Measurements from ENCODE around the gene TWF2. TPM values are rescaled to one million over a fixed set of nuclear protein-coding genes. Genes with fewer than 3 reads are reported as not detected.

Gene TWF2
- total and polyA plus RNA-seq, 2 of the 13 experiments (the other 11 are each of a cell fraction or from before 2014, with no cell fraction given): 45.5 to 108 TPM

DNA sequence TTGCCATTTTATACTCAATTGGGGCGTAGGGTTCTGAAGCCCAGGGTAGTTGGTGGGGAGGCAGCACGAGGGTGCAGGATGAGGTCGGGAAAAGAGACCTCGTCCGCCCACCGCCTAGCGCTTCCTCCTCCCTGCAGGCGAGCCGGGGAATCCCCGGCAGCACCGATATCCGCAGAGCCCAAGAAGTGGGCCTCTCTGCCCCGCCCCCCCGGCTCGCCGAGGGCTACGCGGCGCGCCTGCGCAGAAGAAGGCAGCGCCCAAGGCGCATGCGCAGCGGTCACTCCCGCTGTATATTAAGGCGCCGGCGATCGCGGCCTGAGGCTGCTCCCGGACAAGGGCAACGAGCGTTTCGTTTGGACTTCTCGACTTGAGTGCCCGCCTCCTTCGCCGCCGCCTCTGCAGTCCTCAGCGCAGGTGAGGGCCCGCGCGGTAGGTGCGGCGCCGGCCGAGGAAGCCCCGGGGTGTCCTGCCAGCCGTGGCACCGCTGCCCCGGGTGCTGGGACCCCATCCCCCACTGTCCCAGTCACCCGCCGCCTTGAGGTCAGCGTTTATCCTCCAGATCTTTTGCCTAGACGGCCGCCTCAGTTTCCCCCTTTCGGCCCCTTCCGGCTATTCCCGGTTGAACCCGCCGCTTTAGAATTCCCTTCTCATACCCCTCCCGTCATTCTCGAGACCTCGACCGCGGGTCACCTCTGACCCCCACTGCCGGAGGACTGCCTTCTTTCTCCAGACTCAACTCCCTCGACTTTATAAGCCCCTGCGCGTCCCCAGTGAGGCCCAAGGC is 40.9 kb downstream of the TWF2 start, which contains the start of gene ALAS1 (continued):
- TF ChIP-seq, protein P1, sequence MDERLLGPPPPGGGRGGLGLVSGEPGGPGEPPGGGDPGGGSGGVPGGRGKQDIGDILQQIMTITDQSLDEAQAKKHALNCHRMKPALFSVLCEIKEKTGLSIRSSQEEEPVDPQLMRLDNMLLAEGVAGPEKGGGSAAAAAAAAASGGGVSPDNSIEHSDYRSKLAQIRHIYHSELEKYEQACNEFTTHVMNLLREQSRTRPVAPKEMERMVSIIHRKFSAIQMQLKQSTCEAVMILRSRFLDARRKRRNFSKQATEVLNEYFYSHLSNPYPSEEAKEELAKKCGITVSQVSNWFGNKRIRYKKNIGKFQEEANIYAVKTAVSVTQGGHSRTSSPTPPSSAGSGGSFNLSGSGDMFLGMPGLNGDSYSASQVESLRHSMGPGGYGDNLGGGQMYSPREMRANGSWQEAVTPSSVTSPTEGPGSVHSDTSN (CRISPR knock-in tag; IDR thresholded peaks at IDR 0.05): no peak
- TF ChIP-seq SRY (CRISPR knock-in tag; IDR thresholded peaks at IDR 0.05) (peak; percentile 87), MIER3 (CRISPR knock-in tag; IDR thresholded peaks at IDR 0.05; ENCODE audit: borderline replicate concordance) (peak; percentile 60; the same call in 1 of the 2 replicates), POLR2A (IDR thresholded peaks at IDR 0.05; ENCODE audit: insufficient read depth in 1 of 2, low read depth in 2 of 2, low read length in 2 of 2) (peak; percentile 87 to 98), NFE2 (CRISPR knock-in tag; IDR thresholded peaks at IDR 0.05) (no peak), SALL1 (CRISPR knock-in tag; IDR thresholded peaks at IDR 0.05) (peak; percentile 47), MXD4 (CRISPR knock-in tag; IDR thresholded peaks at IDR 0.05) (no peak; the same call in 1 of the 2 replicates), MTF2 (CRISPR knock-in tag; IDR thresholded peaks at IDR 0.05; ENCODE audit: borderline replicate concordance) (no peak), SIX1 (CRISPR knock-in tag; IDR thresholded peaks at IDR 0.05; ENCODE audit: borderline replicate concordance) (no peak), YEATS4 (CRISPR knock-in tag; IDR thresholded peaks at IDR 0.05; ENCODE audit: borderline replicate concordance) (peak; percentile 64; the same call in 1 of the 2 replicates), ZNF367 (CRISPR knock-in tag; IDR thresholded peaks at IDR 0.05; ENCODE audit: borderline replicate concordance) (no peak), SCMH1 (CRISPR knock-in tag; IDR thresholded peaks at IDR 0.05; ENCODE audit: borderline replicate concordance) (no peak), MZF1 (CRISPR knock-in tag; IDR thresholded peaks at IDR 0.05; ENCODE audit: borderline replicate concordance) (no peak), ZBTB20 (CRISPR knock-in tag; IDR thresholded peaks at IDR 0.05; ENCODE audit: borderline replicate concordance, low read depth) (peak; percentile 54; the same call in 1 of the 2 replicates), IKZF4 (CRISPR knock-in tag; IDR thresholded peaks at IDR 0.05; ENCODE audit: borderline replicate concordance, low read depth, not compliant biosample characterization) (peak; percentile 21)
- TF ChIP-seq, protein P2, sequence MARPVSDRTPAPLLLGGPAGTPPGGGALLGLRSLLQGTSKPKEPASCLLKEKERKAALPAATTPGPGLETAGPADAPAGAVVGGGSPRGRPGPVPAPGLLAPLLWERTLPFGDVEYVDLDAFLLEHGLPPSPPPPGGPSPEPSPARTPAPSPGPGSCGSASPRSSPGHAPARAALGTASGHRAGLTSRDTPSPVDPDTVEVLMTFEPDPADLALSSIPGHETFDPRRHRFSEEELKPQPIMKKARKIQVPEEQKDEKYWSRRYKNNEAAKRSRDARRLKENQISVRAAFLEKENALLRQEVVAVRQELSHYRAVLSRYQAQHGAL (CRISPR knock-in tag; IDR thresholded peaks at IDR 0.05; ENCODE audit: not compliant biosample characterization): no peak
- TF ChIP-seq, protein P3, sequence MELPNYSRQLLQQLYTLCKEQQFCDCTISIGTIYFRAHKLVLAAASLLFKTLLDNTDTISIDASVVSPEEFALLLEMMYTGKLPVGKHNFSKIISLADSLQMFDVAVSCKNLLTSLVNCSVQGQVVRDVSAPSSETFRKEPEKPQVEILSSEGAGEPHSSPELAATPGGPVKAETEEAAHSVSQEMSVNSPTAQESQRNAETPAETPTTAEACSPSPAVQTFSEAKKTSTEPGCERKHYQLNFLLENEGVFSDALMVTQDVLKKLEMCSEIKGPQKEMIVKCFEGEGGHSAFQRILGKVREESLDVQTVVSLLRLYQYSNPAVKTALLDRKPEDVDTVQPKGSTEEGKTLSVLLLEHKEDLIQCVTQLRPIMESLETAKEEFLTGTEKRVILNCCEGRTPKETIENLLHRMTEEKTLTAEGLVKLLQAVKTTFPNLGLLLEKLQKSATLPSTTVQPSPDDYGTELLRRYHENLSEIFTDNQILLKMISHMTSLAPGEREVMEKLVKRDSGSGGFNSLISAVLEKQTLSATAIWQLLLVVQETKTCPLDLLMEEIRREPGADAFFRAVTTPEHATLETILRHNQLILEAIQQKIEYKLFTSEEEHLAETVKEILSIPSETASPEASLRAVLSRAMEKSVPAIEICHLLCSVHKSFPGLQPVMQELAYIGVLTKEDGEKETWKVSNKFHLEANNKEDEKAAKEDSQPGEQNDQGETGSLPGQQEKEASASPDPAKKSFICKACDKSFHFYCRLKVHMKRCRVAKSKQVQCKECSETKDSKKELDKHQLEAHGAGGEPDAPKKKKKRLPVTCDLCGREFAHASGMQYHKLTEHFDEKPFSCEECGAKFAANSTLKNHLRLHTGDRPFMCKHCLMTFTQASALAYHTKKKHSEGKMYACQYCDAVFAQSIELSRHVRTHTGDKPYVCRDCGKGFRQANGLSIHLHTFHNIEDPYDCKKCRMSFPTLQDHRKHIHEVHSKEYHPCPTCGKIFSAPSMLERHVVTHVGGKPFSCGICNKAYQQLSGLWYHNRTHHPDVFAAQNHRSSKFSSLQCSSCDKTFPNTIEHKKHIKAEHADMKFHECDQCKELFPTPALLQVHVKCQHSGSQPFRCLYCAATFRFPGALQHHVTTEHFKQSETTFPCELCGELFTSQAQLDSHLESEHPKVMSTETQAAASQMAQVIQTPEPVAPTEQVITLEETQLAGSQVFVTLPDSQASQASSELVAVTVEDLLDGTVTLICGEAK (IDR thresholded peaks at IDR 0.05): no peak
- TF ChIP-seq, protein P3 (CRISPR knock-in tag; IDR thresholded peaks at IDR 0.05): 0 out of 2 replicates have a peak, but pooled peaks have one; percentile 42
